ENCODE measurements around the gene FOXP1. TPM values are rescaled to one million over a fixed set of nuclear protein-coding genes. Genes with fewer than 3 reads are reported as not detected.
A peak's percentile ranks its signal among the peaks of the same experiment; 100 is the strongest.

Gene FOXP1
- total and polyA plus RNA-seq, 2 donors (not counting 1 experiment from before 2014, with no cell fraction given) = 91.1 to 508 TPM

GRCh38 chr3:71062037-71062932, 521.2 kb downstream of the FOXP1 start:
- peaks cover 91% of the 10 kb centered on the region for H3K79me2 ChIP-seq (ENCODE audit: control insufficient read depth, insufficient read depth, low read length)
- intact Hi-C loops (cut with micrococcal nuclease) = loop anchor here (5.0 kb wide), 2 partner anchors 240 to 330 kb away; no protein-coding TSS in a partner anchor
- peaks cover 64% of the 10 kb centered on the region for H4K20me1 ChIP-seq (ENCODE audit: control insufficient read depth, insufficient read depth, low read length, poor library complexity, severe bottlenecking)
- peak overlapping the region; percentile 85 for H3K4me2 ChIP-seq (replicated peaks; ENCODE audit: low read depth, low read length, poor library complexity, severe bottlenecking)
- H3K4me1 ChIP-seq (ENCODE audit: control insufficient read depth in 2 of 2, insufficient read depth in 2 of 2, low read length in 2 of 2) = peaks cover 49 to 79% of the 10 kb centered on the region in 2 donors
- H3K27me3 ChIP-seq (replicated peaks in 1 of 4; ENCODE audit: control extremely low read depth in 1 of 4, control insufficient read depth in 3 of 4, insufficient read depth in 4 of 4, low read length in 3 of 4) = no peaks in the 10 kb centered on the region
- no CpG with 5 or more reads among the region's 14 CpGs for WGBS (ENCODE audit: insufficient coverage)
- peak overlapping the region; percentile 62 to 94 (median 76) for H3K4me3 ChIP-seq (ENCODE audit: control extremely low read depth in 1 of 5, extremely low read depth in 1 of 5, insufficient read depth in 1 of 5, low read depth in 2 of 5, low read length in 4 of 5)
- no peaks in the 10 kb centered on the region for H3K27me3 Mint-ChIP-seq
- H3K36me3 ChIP-seq (replicated peaks in 1 of 2; ENCODE audit: control extremely low read depth in 1 of 2, control insufficient read depth in 1 of 2, extremely low read depth in 1 of 2, insufficient read depth in 2 of 2, low read length in 1 of 2) = peaks cover 0 to 2% of the 10 kb centered on the region in 2 experiments
- ChIA-PET CTCF (interaction anchor here (0.9 to 2.3 kb wide), 15 partner anchors 9 to 525 kb away, joined by 3 to 13 read pairs (median 4); partner anchors contain the start of gene FOXP1), POLR2A (interaction anchor here (0.8 to 1.1 kb wide), 3 partner anchors 16 to 27 kb away, joined by 3 to 4 read pairs (median 3); no protein-coding TSS in a partner anchor)
- peak overlapping the region; percentile 80 for H3K9ac ChIP-seq (ENCODE audit: low read length)
- H2AFZ ChIP-seq (ENCODE audit: insufficient read depth, low read depth, low read length, poor library complexity, severe bottlenecking) = no peak overlapping the region
- DNase-seq (no peak), ATAC-seq (ENCODE audit: low read depth) (no peak)
- no peaks in the 10 kb centered on the region for H3K9me3 Mint-ChIP-seq (ENCODE audit: insufficient read depth)
- peaks cover 66% of the 10 kb centered on the region for H3K4me1 Mint-ChIP-seq
- no peaks in the 10 kb centered on the region for H3K9me3 ChIP-seq (ENCODE audit: control extremely low read depth in 1 of 3, control insufficient read depth in 2 of 3, insufficient read depth in 1 of 3, low read length in 2 of 3)
- H3K27ac ChIP-seq (ENCODE audit: low read length in 2 of 2) = peak overlapping the region; percentile 83 to 91
- H3K27ac Mint-ChIP-seq = peak overlapping the region; percentile 87
- TF ChIP-seq, protein P1, sequence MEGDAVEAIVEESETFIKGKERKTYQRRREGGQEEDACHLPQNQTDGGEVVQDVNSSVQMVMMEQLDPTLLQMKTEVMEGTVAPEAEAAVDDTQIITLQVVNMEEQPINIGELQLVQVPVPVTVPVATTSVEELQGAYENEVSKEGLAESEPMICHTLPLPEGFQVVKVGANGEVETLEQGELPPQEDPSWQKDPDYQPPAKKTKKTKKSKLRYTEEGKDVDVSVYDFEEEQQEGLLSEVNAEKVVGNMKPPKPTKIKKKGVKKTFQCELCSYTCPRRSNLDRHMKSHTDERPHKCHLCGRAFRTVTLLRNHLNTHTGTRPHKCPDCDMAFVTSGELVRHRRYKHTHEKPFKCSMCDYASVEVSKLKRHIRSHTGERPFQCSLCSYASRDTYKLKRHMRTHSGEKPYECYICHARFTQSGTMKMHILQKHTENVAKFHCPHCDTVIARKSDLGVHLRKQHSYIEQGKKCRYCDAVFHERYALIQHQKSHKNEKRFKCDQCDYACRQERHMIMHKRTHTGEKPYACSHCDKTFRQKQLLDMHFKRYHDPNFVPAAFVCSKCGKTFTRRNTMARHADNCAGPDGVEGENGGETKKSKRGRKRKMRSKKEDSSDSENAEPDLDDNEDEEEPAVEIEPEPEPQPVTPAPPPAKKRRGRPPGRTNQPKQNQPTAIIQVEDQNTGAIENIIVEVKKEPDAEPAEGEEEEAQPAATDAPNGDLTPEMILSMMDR (IDR thresholded peaks at IDR 0.05) = no peak
- no peak for TF ChIP-seq EZH2 (IDR thresholded peaks at IDR 0.05; ENCODE audit: borderline replicate concordance, insufficient read depth, low read depth, low read length, poor library complexity, severe bottlenecking)
- H3K4me3 Mint-ChIP-seq = no peak overlapping the region

Data from B cell (primary cell).